Measurements from ENCODE around the gene SYT1.
"Not testable (repeated sequence)": the region's sequence is repeated elsewhere in the genome, so short reads cannot be mapped to it uniquely, and the experiment has no call there.

SYT1 gene

DNA sequence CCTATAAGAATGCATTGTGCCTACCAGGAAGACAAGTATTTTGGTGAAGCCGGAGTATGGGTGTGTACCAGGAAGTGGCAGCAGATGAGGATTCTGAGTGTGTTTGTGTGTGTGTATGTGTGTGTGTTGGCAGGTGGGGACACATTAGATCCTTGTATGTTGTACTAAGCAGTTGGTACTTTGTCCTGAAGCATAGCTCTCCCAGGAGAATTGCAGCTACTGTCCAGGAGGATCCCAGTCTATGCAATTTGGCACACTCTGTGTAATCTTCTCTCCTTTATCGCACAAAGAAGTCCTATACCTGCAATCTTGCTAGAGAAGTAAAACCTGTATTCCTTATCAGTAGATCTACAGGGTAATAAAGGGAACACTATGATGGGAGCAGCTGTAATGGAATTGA lies 549.7 kb downstream of the SYT1 start:
- H3K4me1 Mint-ChIP-seq (ENCODE audit: low read depth), result no peaks in the 10 kb centered on the region
- DNase-seq (ENCODE audit: low spot score), result no peak
- H3K36me3 Mint-ChIP-seq (ENCODE audit: low read depth), result no peaks in the 10 kb centered on the region
- no peak overlapping the region for H3K27ac Mint-ChIP-seq
- no peaks in the 10 kb centered on the region for H3K9me3 Mint-ChIP-seq
- no peaks in the 10 kb centered on the region for H3K27me3 Mint-ChIP-seq (ENCODE audit: low read depth)
- H3K4me3 Mint-ChIP-seq, result no peak overlapping the region

DNA sequence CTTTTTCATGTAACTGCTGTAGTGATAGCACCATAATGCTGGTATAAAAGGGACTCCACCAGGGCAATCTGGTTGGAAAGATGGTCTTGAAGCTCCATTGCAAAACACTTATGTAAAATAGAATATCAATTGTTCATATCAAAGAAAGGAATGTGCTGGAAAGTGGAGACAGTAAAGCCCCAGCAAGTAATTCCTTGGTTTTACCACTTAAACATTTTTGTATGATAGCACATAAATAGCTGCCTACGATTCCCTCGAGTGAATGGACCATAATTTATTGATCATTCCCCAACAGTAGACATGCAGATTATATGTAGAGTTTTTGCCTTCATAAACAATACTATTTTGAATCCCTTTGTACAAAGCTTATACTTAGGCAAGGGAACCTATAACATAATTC lies 550.7 kb downstream of the SYT1 start:
- H3K4me1 Mint-ChIP-seq (ENCODE audit: low read depth), result no peaks in the 10 kb centered on the region
- H3K27ac Mint-ChIP-seq, result no peak overlapping the region
- H3K9me3 Mint-ChIP-seq, result no peaks in the 10 kb centered on the region
- DNase-seq (ENCODE audit: low spot score), result no peak
- H3K36me3 Mint-ChIP-seq (ENCODE audit: low read depth), result no peaks in the 10 kb centered on the region
- no peak overlapping the region for H3K4me3 Mint-ChIP-seq
- H3K27me3 Mint-ChIP-seq (ENCODE audit: low read depth), result no peaks in the 10 kb centered on the region

DNA sequence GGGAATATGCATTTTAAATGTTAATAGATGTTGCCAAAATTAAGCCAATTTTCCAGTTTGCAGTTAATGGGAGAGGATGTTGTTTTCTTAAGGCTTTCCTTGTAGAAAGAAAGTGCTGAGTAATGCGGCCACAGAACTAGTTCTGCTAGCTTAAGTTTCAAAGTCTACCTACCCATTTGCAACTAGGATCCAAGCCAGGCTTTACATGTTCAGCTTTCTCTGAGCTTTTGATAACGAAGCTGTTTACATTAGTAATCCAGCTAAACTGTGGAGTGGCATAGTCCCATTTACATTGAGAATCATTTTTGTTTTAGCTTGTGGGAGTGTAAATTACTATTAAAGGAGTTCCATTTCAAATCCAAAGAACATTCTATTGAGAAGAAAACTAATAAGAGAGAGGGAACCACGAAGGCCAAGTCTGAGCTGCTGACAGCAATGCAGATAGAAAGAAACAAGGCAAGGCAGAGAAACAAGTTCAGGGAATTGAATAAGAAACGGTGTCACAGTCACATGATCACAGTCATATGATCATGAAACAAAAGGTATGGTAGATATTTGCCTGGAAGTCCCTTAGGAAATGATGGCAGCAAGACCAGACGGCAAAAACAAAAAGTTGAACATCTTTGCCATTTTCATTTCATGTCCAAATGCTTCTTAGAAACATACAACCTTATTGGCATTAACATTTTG lies 551.3 kb downstream of the SYT1 start:
- no peaks in the 10 kb centered on the region for H3K4me1 Mint-ChIP-seq (ENCODE audit: low read depth)
- no peak overlapping the region for H3K4me3 Mint-ChIP-seq
- no peak for DNase-seq (ENCODE audit: low spot score)
- no peak overlapping the region for H3K27ac Mint-ChIP-seq
- no peaks in the 10 kb centered on the region for H3K36me3 Mint-ChIP-seq (ENCODE audit: low read depth)
- no peaks in the 10 kb centered on the region for H3K27me3 Mint-ChIP-seq (ENCODE audit: low read depth)
- H3K9me3 Mint-ChIP-seq, result no peaks in the 10 kb centered on the region

DNA sequence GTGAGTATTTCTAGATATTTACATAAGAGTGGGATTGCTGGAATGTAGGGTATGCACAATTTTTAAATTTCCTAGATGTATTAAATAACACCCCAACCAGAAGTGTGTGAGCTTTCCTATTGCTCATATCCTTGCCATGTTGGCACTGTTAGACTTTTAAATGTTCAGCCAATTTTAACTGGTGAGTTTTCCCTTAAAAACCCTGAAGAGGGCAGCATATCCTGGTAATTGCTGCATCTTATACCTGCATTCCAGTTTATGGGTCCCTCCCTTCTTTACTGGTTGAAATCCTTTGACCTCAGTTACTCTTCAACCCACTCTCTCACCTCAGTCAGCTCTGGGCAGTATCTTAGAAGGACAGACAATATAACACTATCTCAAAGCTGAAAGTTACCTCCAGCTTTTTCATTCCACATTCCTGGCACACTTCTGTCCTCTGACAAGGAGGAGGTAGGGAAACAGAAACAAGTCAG lies 555.6 kb downstream of the SYT1 start:
- no peaks in the 10 kb centered on the region for H3K4me1 Mint-ChIP-seq (ENCODE audit: low read depth)
- no peaks in the 10 kb centered on the region for H3K36me3 Mint-ChIP-seq (ENCODE audit: low read depth)
- no peaks in the 10 kb centered on the region for H3K9me3 Mint-ChIP-seq
- no peaks in the 10 kb centered on the region for H3K27me3 Mint-ChIP-seq (ENCODE audit: low read depth)
- no peak overlapping the region for H3K27ac Mint-ChIP-seq
- no peak for DNase-seq (ENCODE audit: low spot score)
- H3K4me3 Mint-ChIP-seq, result no peak overlapping the region

DNA sequence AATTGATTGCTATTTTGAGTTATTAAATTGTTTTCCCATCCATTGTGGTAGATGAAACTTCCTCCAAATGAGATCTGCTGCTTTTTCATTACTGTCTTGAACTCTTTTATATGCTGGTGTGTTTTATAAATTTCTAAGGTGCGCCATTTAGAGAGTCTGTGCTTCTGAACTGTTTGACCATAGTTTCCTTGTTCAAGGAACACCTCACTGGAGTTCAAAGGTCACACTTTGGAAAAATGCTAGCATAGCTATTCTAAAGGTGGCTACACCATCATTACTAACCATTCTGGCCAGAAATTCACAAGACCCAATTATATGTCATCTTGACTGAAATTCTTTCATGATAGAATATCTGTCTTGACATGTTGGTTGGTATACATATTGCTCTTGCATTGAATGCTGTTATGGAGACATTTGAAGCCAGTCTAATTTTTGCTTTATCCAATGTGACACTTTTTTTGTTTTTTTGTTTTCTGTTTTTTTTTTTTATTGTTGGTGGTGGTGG lies 556.7 kb downstream of the SYT1 start:
- Mint-ChIP-seq H3K4me1 (ENCODE audit: low read depth) (no peaks in the 10 kb centered on the region), H3K27ac (no peak overlapping the region), H3K36me3 (ENCODE audit: low read depth) (no peaks in the 10 kb centered on the region), H3K27me3 (ENCODE audit: low read depth) (no peaks in the 10 kb centered on the region), H3K9me3 (no peaks in the 10 kb centered on the region), H3K4me3 (no peak overlapping the region)
- no peak for DNase-seq (ENCODE audit: low spot score)

DNA sequence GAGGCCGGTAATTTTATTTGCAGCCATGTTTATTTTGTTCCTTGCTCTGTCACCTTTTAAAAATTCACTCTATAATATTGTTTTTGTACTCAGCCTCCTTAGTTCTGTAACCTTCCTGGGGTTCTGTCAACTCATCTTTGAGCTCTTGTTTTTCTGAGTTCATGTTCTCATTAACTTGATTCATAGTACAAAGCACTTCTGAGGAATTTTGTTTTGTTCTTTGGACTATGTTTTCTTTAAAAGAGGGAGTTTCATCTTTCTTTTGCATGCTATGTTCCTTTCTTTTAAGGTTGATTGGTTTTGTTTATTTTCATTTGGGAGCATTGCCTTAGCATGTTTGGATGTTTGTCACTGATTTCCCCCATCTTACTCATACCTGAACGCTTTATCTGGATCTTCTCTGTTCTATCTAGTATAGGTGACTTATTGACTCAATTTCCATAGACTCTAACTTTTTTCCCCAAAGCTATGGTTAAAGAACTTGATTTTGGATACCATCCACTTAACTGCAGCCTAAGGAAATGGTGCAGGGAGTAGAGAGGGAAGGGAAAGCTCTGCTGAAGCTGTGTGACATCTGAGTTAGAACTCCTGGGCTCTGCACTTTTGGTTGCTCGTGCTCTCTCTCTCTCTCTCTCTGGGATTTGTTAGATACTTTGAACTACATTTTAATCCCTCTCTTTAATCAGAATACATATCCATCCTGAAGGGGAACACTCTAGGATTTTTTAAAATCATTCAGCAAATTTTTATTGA lies 557.7 kb downstream of the SYT1 start:
- no peak overlapping the region for H3K27ac Mint-ChIP-seq
- no peaks in the 10 kb centered on the region for H3K36me3 Mint-ChIP-seq (ENCODE audit: low read depth)
- no peak for DNase-seq (ENCODE audit: low spot score)
- no peak overlapping the region for H3K4me3 Mint-ChIP-seq
- H3K27me3 Mint-ChIP-seq (ENCODE audit: low read depth), result no peaks in the 10 kb centered on the region
- no peaks in the 10 kb centered on the region for H3K9me3 Mint-ChIP-seq
- no peaks in the 10 kb centered on the region for H3K4me1 Mint-ChIP-seq (ENCODE audit: low read depth)

DNA sequence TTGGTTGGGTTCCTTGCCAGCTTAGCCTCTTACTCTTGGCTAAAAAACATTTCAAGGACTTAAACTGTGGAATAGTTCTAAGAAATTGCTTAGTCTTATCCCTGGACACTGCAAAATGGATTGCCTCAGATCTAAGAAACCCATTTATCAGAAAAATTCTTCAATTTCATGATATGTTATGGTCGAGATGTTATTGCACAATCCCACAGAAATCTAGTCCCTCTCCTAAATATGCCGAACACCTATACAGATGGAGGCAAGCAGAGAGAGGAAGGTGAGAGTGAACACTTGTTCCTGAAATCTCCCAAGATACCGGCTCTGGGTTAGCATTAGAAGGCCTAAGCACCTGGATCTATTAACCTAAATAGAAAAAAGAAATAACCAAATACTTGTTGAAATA lies 559.0 kb downstream of the SYT1 start:
- Mint-ChIP-seq H3K27ac (no peak overlapping the region), H3K27me3 (ENCODE audit: low read depth) (no peaks in the 10 kb centered on the region), H3K9me3 (no peaks in the 10 kb centered on the region), H3K4me1 (ENCODE audit: low read depth) (no peaks in the 10 kb centered on the region), H3K36me3 (ENCODE audit: low read depth) (no peaks in the 10 kb centered on the region), H3K4me3 (no peak overlapping the region)
- DNase-seq (ENCODE audit: low spot score), result no peak

DNA sequence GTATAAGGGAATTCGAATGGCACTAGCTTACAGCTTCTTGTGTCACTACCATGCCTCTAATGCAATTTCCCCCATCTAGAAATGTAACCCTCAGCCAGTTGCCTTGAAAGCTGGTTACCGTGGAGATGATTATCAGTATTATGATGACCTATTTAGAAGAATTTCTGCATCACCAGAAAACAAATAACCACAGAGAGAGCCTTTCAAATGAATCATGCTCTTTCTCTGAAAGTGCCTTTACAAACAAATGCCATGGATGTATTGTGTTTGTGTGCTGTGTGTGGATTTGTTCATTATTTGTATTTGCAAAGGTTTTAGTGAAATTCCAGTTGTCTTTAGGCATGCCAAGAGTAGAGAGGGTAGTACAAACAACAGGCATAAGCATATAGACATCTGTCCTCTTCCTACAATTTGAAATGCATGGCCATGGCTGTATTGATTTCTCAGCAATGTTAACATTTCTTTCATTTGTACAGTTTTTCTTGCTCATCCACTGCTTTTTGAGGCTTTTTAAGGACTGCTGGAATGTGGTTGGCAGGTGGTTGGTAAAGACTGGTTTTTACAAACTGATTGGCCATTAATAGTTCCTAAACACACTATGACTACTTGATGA lies 559.6 kb downstream of the SYT1 start:
- H3K9me3 Mint-ChIP-seq, result no peaks in the 10 kb centered on the region
- DNase-seq (ENCODE audit: low spot score), result no peak
- no peaks in the 10 kb centered on the region for H3K27me3 Mint-ChIP-seq (ENCODE audit: low read depth)
- H3K4me3 Mint-ChIP-seq, result no peak overlapping the region
- no peak overlapping the region for H3K27ac Mint-ChIP-seq
- no peaks in the 10 kb centered on the region for H3K4me1 Mint-ChIP-seq (ENCODE audit: low read depth)
- no peaks in the 10 kb centered on the region for H3K36me3 Mint-ChIP-seq (ENCODE audit: low read depth)

DNA sequence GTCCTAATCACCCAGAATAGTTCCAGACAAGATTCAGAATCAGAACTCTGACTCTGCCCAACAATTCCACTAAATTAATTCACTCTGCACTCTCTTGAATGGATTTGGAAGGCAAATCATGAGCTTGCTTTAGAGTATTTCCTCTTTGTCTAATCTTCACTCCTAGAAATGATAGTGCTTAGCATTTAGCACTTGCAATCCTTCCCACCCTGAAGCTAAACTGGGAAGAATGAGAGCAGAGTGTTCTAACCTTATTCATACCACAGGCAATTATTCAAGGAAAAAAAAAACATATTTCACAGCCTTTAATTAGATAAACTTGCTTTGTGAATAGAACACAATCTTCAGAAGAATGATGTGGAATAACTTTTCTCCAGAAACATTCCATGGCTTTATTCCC lies 561.5 kb downstream of the SYT1 start:
- no peaks in the 10 kb centered on the region for H3K9me3 Mint-ChIP-seq
- H3K27me3 Mint-ChIP-seq (ENCODE audit: low read depth), result no peaks in the 10 kb centered on the region
- H3K4me1 Mint-ChIP-seq (ENCODE audit: low read depth), result no peaks in the 10 kb centered on the region
- H3K36me3 Mint-ChIP-seq (ENCODE audit: low read depth), result no peaks in the 10 kb centered on the region
- no peak for DNase-seq (ENCODE audit: low spot score)
- no peak overlapping the region for H3K4me3 Mint-ChIP-seq
- no peak overlapping the region for H3K27ac Mint-ChIP-seq

DNA sequence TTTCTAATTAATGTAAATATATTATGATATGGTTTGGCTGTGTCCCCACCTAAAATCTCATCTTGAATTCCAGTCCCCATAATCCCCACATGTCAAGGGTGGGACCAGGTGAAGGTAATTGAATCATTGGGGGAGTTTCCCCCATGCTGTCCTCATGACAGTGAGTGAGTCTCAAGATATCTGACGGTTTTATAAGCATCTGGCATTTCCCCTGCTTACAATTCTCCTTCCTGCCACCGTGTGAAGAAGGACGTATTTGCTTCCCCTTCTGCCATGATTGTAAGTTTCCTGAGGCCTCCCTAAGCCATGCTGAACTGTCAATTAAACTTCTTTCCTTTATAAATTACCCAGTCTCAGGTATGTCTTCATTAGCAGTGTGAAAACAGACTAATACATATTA lies 562.2 kb downstream of the SYT1 start:
- not testable (repeated sequence) for H3K27ac Mint-ChIP-seq; H3K4me1 Mint-ChIP-seq (ENCODE audit: low read depth); H3K36me3 Mint-ChIP-seq (ENCODE audit: low read depth); H3K4me3 Mint-ChIP-seq; DNase-seq (ENCODE audit: low spot score); H3K9me3 Mint-ChIP-seq; H3K27me3 Mint-ChIP-seq (ENCODE audit: low read depth)

DNA sequence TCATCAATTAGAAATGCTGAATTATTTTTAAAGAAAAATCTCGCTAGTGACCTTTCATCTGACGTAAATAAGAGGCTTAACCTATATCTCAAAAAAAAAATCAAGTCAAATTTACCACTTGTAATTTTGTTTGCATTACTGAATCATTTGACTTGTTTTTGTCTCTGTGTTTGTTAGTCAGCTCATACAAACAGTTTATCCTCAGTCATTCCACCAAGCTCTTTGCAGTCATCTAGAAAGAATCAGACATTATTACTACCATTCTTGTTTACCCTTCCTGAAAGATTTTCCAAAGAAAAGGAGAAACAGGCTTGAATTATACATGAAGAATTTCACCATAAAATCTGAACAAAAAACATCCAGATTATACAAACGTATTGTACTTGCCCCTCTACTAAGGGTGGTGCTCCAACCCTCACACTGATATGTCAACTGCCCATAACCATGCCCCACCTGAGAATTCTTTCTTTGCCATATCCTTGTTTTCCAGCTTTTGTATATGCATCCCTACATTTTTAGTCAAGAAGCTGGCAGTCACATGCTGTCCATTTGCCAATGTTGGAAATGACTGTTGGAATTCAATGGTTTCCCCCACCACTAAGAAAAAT lies 569.0 kb downstream of the SYT1 start:
- no peaks in the 10 kb centered on the region for H3K9me3 Mint-ChIP-seq
- H3K27ac Mint-ChIP-seq, result no peak overlapping the region
- no peaks in the 10 kb centered on the region for H3K27me3 Mint-ChIP-seq (ENCODE audit: low read depth)

DNA sequence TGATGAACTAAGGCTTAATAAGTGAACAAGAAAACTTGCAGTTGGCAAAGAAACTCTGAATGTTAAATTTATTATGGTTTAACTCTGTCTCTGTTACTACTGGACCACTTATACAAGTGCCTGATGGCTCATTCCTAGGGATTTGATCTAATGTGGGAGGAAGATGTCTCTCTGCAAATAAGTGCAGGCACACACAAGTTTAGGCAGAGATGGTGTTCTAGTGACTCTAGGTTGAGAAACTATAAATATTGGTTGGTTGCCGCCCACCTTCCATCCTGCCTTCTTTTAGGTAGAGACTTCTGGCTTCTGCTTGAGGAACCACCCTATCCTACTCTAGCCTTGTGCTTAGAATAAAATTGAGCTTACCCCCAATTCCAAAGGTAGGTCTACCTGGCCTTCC lies 570.0 kb downstream of the SYT1 start:
- H3K4me3 Mint-ChIP-seq, result no peak overlapping the region
- H3K27me3 Mint-ChIP-seq (ENCODE audit: low read depth), result no peaks in the 10 kb centered on the region
- no peaks in the 10 kb centered on the region for H3K4me1 Mint-ChIP-seq (ENCODE audit: low read depth)
- DNase-seq (ENCODE audit: low spot score), result no peak
- no peak overlapping the region for H3K27ac Mint-ChIP-seq
- no peaks in the 10 kb centered on the region for H3K36me3 Mint-ChIP-seq (ENCODE audit: low read depth)
- H3K9me3 Mint-ChIP-seq, result no peaks in the 10 kb centered on the region

More for the DNA sequence above, 569.0 kb downstream of the SYT1 start:
- no peaks in the 10 kb centered on the region for H3K36me3 Mint-ChIP-seq (ENCODE audit: low read depth)
- H3K4me1 Mint-ChIP-seq (ENCODE audit: low read depth), result no peaks in the 10 kb centered on the region
- no peak overlapping the region for H3K4me3 Mint-ChIP-seq
- DNase-seq (ENCODE audit: low spot score), result no peak

DNA sequence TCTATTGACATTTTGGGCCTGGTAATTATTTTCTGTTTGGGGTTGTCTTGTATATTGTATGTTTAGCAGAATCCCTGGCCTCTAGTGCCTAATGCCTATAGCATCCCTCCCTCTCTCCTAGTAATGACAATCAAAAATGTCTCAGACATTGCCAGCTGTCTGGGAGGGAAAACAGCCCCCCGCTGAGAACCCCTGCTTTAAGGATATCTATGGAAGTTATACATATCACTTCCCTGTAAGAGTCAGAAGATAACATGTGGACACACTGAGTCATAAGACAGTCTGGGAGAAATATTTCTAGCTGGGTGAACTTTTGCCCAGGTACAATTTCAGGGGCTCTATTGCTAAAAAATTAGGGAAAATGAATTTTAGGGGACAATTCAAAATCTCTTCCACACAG lies 571.2 kb downstream of the SYT1 start:
- H3K27ac Mint-ChIP-seq, result no peak overlapping the region
- no peaks in the 10 kb centered on the region for H3K9me3 Mint-ChIP-seq
- H3K36me3 Mint-ChIP-seq (ENCODE audit: low read depth), result no peaks in the 10 kb centered on the region
- H3K27me3 Mint-ChIP-seq (ENCODE audit: low read depth), result no peaks in the 10 kb centered on the region
- H3K4me3 Mint-ChIP-seq, result no peak overlapping the region
- DNase-seq (ENCODE audit: low spot score), result no peak
- H3K4me1 Mint-ChIP-seq (ENCODE audit: low read depth), result no peaks in the 10 kb centered on the region
